Measurements from ENCODE around the gene RNF149.
"Not testable (repeated sequence)": the region's sequence is repeated elsewhere in the genome, so short reads cannot be mapped to it uniquely, and the experiment has no call there.

The RNF149 gene

DNA sequence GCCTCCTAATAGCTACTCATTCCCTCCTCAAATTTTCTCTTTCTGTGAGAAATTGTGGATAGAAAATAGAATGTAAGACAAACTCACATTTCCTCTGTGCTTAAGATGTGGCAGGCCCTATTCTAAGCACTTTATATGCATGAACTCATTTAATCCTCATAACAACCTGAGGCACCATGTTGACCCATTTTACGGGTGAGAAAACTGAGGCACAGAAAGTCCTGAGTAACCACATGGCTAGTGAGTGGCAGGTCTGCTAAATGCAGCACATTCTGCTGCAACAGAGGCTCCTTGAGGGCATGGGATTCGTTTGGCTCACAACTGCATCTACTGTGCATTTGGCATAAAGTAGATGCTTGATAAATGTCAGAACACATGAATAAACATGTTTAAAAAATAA is 22.7 kb upstream of the RNF149 start:
- DNase-seq (ENCODE audit: low read depth) = no peak

DNA sequence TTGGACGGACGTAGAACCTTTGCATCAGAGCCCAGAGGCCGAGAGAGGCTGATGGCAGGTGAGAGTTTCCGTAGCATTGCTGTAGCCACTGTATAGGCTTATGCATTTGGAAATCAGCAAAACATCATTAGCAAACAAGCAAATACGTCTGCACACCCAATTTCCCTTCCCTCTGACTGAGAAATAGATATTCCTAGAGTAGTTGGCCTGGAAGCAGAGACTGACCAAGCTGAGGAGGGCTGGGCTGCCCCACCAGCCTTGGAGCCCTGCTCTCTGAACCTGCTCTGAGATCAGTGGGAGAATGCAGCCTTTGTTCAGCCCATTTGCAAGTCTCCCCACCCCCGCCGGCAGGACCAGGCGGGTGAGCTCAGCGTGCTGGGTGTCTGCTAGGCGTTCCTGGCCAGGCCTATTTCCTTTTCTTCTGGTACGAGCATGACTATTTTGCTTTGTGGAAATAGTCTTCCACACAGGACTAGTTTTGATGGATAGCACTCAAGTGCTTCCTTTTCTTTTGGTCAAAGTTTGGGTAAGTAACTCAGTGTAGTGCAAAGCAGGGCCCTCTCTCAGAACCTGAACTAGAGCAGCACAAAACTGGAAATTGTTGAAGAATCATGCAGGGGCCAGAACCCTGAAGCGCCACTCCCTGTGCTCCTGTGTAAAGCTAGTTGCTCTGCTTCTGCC is 21.9 kb upstream of the RNF149 start:
- no peak for DNase-seq (ENCODE audit: low read depth)

DNA sequence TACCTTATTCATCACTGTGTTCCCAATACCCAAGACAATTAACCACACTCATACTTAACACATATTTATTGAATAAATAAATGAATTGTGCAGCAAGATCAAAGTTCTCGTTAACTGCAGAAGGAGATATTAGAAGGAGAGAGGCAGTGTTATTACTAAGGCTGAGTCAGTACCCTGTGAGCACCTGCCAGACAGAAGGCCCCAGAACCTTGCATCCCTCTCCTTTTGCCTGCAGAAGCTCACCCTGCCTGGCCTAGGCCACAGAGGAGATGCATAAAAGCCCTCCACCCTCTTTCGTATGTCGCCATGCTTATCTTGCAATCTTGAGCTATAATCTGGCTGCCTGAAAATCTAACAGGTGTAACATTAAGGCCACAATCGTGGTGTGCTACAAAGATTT is 20.5 kb upstream of the RNF149 start:
- DNase-seq (ENCODE audit: low read depth) = no peak

DNA sequence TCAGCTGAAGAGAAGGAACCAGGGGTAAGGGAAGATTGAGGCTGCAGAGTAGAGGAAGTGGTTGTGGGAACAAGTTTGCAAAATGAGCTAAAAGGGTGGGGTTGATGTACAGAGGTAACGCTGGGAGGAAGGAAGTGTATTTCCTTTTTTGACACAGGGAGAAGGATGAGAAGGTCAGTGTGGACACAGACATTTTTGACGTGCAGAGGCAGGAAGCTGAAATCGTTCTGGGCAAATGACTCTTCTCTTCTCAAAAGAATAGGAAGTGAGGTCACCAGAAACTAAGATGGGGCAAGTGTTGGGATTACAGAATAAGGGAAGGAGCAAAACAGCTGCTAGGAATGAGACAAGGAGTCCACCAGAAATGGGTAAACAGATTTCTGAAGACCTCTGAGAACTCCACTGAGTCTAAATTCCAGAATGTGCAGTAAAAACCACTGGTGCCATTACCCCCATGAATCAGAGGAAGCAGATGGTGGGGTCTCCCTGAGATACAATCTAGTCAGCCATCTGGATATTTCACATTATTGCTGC is 20.0 kb upstream of the RNF149 start:
- no peak for DNase-seq (ENCODE audit: low read depth)

DNA sequence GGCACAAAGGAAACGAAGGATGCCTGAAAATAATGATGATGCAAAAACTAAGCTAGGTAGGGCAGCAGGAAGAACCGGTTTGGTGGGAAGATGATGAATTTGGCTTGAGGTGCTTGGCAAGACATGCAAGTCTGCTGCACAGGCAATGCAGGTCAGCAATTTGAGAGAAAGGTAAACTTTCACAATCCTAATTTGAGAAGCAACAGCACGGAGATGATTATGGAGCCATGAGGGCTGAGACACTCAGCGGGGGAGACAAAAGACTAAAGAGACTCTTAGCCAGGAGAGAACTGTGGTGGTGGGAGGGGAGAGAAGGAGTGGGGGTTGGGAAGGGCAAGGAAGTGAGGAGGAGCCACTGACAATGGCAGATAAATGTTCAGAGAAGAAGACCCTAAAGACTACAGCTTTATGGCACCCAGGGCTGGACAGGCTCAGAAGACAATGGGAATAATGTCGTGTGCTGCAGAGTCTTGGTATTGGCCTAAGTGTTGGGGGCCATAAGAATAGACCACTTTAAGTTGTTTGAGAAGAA is 19.4 kb upstream of the RNF149 start:
- DNase-seq (ENCODE audit: low read depth) = no peak

DNA sequence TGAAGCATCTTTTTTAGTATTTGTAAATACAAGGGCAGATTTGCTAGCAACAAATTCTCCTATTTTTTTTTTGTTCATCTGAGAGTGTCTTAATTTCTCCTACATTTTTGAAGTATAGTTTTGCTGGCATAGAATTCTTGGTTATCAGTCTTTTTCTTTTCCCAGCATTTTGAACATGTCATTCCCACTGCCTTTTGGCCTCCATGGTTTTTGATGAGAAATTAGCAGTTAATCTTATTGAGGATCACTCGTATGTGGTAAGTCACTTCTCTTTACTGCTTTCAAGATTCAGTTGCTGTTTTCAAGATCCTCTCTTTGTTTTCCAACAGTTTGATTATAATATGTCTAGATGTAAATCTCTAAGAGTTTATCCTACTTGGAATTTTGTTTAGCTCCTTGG is 16.9 kb upstream of the RNF149 start:
- no peak for DNase-seq (ENCODE audit: low read depth)

DNA sequence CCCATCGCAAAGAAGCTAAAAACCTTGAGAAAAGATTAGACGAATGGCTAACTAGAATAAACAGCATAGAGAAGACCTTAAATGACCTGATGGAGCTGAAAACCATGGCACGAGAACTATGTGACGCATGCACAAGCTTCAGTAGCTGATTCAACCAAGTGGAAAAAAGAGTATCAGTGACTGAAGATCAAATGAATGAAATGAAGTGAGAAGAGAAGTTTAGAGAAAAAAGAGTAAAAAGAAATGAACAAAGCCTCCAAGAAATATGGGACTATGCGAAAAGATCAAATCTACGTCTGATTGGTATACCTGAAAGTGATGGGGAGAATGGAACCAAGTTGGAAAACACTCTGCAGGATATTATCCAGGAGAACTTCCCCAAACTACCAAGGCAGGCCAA is 8.1 kb upstream of the RNF149 start:
- DNase-seq (ENCODE audit: low read depth) = not testable (repeated sequence)

DNA sequence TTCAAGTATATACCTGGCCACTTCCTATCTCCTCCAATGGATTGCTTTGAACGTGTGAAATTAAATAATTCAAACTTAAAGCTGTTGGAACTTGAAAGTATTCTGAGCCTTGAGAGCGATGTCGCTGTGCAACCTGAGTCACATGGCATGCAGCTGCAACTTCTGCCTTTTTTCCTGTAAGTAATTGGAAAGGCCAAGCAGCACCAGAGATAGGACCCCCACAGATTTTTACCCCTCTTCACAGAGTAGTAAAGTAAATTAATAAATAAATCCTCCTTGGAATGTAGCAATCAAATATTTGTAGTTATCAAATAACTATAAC is 3.2 kb upstream of the RNF149 start:
- DNase-seq (ENCODE audit: low read depth) = no peak

DNA sequence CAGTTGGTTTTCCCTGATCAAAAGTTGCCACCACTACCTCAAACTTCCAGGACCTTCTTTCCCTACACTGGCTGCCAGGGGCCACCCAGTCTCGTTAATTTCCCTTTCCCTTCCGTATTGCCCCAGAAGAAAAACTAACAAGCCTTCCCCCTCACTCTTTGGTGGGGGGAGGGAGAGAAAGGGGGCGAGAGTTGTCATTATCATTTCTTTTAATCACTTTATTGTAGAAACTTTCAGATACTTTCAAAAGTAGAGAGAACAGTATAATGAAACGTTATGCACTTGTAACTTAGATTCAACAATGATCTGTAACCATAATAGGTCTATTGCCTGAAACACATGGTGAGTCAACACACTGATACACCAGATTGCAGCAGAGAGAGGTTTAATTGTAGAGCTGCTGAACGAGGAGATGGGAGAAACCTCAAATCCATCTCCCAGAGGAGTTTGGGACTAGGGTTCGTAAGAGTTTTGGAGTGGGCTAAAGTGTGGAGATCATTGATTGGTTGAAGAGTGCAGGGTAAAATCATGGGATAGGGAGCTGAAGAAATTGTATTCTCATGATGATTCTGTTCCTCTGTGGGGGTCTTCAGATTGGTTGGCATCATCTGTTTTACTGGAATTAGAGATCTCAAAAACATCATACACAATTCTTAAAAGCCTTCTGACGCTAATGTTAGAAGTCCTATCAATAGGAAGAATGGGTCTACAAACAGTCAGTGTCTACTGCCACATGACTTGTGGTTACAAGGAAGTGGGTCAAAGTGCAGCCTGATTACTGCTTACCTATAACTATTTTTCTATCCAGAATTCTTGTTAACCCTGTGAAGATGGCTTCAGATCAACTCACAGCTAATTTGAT is 2.6 kb upstream of the RNF149 start:
- DNase-seq (ENCODE audit: low read depth) = no peak

DNA sequence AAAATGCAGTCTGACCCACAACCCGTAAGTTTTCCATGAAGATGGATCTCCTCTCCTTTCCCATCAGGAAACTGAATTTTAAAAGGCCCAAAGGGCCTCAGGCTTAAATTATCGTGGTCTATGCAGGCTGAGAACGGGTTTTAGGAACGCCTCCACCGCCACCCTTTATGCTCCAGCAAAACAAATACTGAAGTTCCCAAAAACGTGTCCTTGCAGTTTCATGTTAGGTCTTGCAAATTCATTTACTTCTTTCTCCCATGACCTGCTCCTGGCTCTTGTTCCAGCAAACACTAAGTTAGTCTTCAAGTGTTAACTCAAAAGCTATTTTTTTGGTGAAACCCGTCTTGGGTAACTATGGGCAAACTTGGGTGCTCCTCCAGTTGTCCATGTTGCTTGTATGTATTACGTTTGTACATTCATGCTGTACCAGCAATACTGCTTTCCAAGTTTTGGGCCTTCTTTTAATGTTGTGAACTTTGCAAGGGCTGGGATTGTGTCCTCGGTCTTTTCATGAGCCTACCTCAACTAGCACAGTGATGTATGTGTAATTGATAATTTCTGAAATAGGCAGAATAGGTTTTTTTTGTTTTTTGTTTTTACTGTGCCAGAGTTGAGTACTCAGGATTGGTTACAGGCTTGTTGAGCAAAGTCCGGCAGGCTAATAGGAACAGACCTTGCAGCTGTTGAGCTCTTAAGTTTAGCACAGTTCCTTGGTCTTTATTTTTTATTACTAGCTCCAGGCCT is 1.8 kb upstream of the RNF149 start:
- DNase-seq (ENCODE audit: low read depth) = no peak

DNA sequence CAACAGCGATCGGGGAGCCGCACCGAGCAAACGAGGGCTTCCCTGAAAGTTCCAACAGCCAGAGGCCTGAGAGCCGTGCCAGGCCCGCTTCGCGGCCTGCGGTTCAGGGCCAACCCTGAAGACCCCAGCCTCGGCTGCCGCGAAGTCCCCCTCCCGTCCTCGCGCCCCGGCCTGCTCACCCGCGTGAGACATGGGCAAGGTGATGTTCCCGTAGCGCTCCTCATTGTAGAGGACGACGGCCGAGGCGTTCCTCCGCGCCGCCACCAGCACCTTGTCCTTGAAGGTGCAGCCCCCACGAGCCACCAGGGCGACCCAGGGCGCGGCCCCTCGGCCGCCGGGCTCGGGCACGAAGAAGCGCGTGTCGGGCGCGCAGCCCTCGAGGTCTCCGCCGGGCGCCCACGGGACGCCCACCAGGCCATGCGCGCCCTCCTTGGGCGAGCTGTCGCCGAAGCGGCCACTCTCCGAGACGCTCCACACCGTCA is 510 bp downstream of the RNF149 start:
- DNase-seq (ENCODE audit: low read depth) = no peak

DNA sequence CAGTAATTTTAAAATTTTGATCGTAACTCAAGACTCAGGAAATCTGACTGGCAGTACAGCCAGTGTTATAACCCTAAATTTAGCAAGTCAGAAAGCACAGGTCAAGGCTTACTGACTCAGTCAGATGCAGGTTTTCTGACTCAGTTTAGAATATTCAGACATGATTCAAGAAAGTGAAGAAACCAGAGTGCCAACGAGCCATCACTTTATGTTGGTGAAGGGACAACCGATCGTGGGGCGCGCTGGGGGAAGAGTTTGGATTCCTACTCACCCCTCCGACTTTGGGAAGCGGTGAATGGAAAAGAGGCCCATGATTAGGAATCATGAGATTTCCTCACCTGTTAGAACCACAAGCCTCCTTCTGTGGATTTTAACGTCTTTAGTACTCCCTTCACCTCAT is 998 bp downstream of the RNF149 start:
- no peak for DNase-seq (ENCODE audit: low read depth)

DNA sequence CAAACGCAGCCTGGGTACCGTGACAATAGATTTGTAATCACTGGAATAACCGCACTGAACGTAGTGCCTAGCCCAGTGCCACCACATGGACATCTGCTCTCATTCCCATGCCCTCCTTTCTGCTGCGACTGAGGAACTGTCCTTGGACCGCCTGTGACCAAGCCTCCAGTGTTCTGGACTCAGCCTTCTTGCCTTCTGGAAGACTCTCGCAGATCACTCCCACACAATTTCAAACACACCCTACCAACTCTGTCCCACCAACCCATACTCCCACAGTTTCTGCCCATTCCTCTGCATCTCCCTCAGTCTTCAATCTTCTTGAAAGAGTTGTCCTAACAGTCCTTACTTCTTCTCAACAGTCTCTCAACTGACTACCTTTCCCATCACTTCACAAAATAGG is 2.1 kb downstream of the RNF149 start:
- DNase-seq (ENCODE audit: low read depth) = no peak

DNA sequence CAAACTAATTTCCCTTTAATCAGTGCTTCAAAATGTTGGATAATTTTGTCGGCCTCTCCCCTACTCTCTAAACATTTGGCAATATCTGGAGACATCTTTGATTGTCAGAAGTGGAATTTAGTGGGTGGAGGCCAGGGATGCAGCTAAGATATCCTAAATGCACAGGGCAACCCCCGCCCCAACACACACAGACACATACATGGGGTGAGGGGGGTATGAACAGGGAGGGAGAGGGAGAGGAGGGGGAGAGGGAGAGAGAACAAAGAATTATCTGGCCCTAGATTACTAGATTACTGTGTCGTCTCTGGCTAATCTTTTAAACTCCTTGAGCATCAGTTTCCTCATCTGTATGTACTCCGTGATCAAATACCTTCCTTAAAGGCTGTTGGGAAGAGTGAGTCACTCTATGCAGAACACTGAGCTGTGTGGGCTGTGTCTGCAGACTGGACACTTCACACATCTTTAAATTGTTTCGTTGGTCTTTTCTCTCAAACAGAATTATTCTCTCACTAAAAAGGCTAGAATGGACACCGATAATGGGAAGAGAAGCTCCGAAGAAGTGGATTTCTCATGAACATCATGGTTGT is 2.9 kb downstream of the RNF149 start:
- no peak for DNase-seq (ENCODE audit: low read depth)

DNA sequence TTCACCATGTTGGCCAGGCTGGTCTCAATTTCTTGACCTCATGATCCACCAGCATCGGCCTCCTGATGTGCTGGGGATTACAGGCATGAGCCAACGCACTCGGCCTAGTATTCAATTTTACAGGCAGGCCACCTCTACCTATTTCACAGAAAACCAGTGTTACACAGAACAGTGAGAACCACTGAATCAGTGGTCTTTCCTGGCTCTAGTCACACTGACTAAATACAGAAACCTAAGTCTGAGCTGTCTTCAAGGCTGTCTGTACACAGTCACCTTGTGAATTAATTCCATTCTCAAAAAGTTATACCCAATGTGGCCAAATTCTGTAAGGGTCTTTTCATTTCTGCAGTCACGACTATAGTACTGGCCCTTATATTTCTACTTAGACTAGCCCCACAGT is 3.5 kb downstream of the RNF149 start:
- no peak for DNase-seq (ENCODE audit: low read depth)

DNA sequence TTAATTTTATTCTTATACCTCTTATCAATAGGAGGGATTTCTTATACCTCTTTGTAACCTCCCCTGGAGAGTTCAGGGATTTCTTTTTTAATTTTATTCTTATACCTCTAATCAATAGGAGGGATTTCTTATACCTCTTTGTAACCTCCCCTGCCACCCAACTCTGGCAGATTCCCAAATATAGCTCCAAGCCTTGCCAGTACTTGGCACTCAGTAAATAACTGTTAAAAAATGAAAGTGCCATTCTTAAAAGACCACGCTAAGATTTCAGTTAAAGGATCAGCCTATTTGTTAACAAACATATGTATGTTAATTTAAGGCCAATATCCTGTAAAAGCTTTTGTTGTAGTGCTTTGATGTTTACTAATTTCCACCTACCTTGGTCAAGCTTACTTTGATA is 4.8 kb downstream of the RNF149 start:
- DNase-seq (ENCODE audit: low read depth) = no peak

DNA sequence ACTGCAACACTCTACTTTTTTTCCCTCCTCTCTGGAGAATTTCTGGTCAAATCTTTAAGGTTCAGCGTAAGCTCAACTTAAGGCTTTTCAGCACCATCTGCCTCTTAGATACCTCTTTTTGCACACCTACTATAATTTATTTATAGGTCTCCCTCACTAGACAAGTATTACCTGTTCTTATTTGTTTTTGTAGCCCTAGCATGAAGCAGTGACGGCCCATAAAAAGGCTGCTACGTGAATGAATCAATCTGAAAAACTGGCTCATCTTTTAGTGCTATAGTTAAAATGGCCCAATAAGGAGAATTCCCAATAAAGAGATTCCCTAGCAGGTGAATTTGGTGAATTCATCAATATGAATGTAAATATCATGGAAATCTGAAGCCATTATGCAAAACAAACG is 6.5 kb downstream of the RNF149 start:
- no peak for DNase-seq (ENCODE audit: low read depth)

DNA sequence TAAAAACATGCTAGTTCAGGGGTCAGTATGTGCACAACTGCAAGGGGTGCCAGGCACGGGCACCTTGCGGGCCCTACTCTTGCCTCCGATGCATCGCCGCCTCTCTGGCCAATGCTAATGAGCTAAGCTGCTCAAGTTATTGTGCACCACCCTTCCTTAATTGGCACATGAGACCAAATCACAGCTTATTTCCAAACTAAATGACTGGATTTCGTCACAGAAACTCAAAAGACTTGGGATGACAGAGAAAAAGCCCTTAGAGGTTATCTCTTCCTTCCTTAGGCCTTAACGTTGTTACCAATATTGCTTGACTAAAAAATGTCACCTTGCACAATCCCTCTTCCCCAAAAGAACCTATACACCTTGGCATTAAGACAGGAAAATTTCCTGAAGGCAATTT is 7.7 kb downstream of the RNF149 start:
- no peak for DNase-seq (ENCODE audit: low read depth)

DNA sequence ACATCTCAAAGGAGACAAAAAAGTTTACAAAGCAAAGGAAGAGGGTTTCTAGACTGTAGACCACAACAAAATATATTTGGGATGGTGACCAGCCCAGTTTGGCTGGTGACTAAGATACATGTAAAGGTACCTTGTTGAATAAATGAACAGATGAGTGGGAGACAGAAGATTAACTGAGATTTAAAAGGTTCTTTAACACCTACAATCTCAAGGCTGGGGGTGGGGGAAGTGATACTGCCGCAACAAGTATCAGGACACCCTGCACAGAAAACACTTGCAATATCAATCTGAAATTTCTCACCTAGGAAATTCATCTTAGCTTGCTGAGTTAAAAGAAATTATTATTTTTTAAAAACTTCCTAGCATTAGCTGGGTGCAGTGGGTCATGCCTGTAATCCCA is 8.3 kb downstream of the RNF149 start:
- no peak for DNase-seq (ENCODE audit: low read depth)

DNA sequence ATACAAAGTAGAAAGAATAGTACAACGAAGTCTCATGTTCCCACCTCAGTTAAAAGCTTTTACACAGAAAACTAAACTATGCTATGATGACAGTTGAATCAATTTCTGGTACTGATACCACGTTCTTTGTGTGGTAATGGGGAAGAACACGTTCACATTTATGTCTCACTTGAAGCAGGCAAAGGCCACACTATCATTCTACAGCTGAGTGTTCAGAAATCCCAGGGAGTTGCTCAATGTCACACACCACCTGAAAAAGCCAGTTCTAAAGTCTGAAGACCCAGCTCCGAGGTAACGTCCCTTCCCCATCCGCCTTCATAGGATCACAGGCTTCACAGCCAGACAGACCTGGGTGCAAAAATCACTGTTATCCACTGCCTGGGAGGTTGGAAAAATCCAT is 8.9 kb downstream of the RNF149 start:
- no peak for DNase-seq (ENCODE audit: low read depth)

DNA sequence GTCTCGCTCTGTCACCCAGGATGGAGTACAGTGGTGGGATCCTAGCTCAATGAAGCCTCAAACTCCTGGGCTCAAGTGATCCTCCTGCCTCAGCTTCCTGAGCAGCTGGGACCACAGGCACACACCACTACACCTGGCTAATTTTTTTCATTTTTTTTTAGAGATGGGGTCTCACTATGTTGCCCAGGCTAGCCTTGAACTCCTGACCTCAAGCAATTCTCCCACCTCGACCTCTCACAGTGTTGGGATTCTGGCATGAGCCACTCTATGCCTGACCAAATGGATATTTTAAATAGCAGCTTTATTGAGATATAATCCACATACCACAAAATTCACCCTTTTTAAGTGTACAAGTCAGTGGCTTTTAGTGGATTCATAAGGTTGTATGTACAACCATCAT is 11.1 kb downstream of the RNF149 start:
- DNase-seq (ENCODE audit: low read depth) = no peak

DNA sequence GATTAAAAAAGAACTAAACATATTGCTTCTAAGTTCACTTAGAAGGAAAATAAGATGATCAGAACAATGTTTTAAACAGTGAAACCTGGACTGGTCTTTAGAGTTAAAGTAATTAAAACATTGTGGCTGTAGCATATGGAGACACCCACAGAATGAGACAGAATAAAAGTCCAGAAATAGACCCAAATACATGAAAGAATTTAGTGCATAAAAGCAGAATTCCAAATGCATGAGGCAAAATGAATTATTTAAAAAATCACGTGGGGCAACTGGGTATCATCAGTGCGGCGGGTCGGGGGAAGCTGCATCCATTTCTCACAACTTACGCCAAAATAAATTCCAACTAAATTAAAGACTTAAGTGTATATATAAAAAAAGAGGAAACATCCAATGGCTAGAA is 12.1 kb downstream of the RNF149 start:
- DNase-seq (ENCODE audit: low read depth) = no peak

Measured in stimulated activated CD8-positive, alpha-beta memory T cell treated with anti-CD3 and anti-CD28 coated beads, Interleukin-4, amount 100 ng/mL, for 24 hours (primary cell).